H1 (cell line): Measurements from ENCODE around the gene TM4SF18.

Experiments
- CEBPB ChIP-seq: IDR thresholded peaks from 2 replicates; pipeline ENCODE4 v1.6.1; 2012; ENCODE audit warnings: low read depth, low read length
- EP300 ChIP-seq, 2 experiments: IDR thresholded peaks; 1 replicate in 1 of 2; 2 replicates in 1 of 2; pipeline ENCODE4 v1.6.1; 2011 to 2012; ENCODE audit warnings: low read depth in 2 of 2, low read length in 2 of 2, mild to moderate bottlenecking in 2 of 2, borderline replicate concordance in 1 of 2, inconsistent platforms in 1 of 2, moderate library complexity in 1 of 2
- EZH2 ChIP-seq: fragments of 200-600 bp; sonication (generic); IDR thresholded peaks from 2 replicates; pipeline ENCODE4 v1.7.1; 2012; ENCODE audit warnings: low read depth, mild to moderate bottlenecking, moderate library complexity, low read length, inconsistent platforms; ENCODE audit not compliant: severe bottlenecking
- KDM1A ChIP-seq: fragments of 200-600, 300-600 bp; sonication (generic); IDR thresholded peaks from 2 replicates; pipeline ENCODE4 v1.7.1; 2016; ENCODE audit warnings: mild to moderate bottlenecking, low read length, borderline replicate concordance
- KDM5A ChIP-seq: fragments of 200-600 bp; IDR thresholded peaks from 2 replicates; pipeline ENCODE4 v1.7.1; 2012; ENCODE audit warnings: mild to moderate bottlenecking, low read length, inconsistent platforms, mixed read lengths
- POLR2A ChIP-seq, 2 experiments: IDR thresholded peaks; 1 replicate in 1 of 2; 2 replicates in 1 of 2; pipeline ENCODE4 v1.6.1; 2011; ENCODE audit warnings: low read depth in 2 of 2, low read length in 2 of 2, mild to moderate bottlenecking in 2 of 2; ENCODE audit errors: control extremely low read depth in 1 of 2
- POU5F1 ChIP-seq: IDR thresholded peaks from 2 replicates; pipeline ENCODE4 v1.6.1; 2011; ENCODE audit warnings: low read depth, mild to moderate bottlenecking, low read length, moderate library complexity
- RFX5 ChIP-seq: IDR thresholded peaks from 2 replicates; pipeline ENCODE4 v1.6.1; 2011; ENCODE audit warnings: low read depth, low read length, improper control_type of control experiment, borderline replicate concordance
- SIRT6 ChIP-seq: IDR thresholded peaks from one replicate; pipeline ENCODE4 v1.7.1; 2012; ENCODE audit warnings: low read length, inconsistent platforms
- YY1 ChIP-seq: IDR thresholded peaks from 2 replicates; pipeline ENCODE4 v1.6.1; 2011; ENCODE audit warnings: low read depth, mild to moderate bottlenecking, low read length
- TF ChIP-seq, protein P1 (sequence below), 3 experiments: IDR thresholded peaks; 1 replicate in 2 of 3; 2 replicates in 1 of 3; pipeline versions ENCODE4 v1.5.1 to v1.6.1; 2011; ENCODE audit warnings: low read length in 3 of 3, mild to moderate bottlenecking in 3 of 3, inconsistent platforms in 2 of 3, low read depth in 1 of 3, moderate library complexity in 1 of 3; ENCODE audit not compliant: insufficient read depth in 1 of 3; ENCODE audit errors: control extremely low read depth in 1 of 3

DNA sequence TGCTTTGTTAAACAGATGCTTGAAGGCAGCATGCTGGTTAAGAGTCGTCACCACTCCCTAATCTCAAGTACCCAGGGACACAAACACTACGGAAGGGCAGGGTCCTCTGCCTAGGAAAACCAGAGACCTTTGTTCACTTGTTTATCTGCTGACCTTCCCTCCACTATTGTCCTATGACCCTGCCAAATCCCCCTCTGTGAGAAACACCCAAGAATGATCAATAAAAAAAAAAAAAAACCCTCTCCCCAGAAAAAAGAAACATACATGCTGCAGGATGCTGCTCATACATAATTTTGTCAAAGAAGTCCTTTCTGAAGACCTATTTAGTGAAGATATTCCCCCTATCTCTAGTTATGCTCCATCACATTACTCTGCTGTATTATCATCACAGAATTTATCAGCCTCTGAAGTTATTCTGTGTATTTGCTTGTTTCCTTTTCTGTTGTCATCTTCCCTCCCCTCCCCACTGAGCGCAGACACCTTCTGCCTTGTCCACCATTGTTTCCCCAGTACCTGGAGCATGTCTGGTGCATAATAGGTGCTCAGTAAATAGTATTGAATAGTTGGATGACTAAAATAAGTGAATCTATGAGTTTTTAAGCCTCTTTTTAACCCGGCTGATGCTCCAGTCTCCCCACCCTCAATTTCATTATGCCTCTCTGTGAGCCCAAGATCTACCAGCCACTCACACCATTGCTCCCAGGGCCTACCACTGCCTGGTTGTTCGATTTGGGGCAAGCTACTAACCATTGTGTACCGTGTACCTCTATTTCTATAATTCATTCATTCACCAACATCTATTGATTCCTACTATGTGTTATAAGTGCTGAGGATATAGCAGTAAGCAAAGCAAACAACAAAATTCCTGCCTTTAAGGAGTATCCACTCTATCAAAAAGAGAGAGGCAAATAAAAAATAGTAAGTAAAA is 48.0 kb upstream of the TM4SF18 start:
- TF ChIP-seq, protein P1, sequence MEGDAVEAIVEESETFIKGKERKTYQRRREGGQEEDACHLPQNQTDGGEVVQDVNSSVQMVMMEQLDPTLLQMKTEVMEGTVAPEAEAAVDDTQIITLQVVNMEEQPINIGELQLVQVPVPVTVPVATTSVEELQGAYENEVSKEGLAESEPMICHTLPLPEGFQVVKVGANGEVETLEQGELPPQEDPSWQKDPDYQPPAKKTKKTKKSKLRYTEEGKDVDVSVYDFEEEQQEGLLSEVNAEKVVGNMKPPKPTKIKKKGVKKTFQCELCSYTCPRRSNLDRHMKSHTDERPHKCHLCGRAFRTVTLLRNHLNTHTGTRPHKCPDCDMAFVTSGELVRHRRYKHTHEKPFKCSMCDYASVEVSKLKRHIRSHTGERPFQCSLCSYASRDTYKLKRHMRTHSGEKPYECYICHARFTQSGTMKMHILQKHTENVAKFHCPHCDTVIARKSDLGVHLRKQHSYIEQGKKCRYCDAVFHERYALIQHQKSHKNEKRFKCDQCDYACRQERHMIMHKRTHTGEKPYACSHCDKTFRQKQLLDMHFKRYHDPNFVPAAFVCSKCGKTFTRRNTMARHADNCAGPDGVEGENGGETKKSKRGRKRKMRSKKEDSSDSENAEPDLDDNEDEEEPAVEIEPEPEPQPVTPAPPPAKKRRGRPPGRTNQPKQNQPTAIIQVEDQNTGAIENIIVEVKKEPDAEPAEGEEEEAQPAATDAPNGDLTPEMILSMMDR (IDR thresholded peaks at IDR 0.05; ENCODE audit: control extremely low read depth in 1 of 3, insufficient read depth in 1 of 3, low read depth in 1 of 3, low read length in 3 of 3): no peak
- TF ChIP-seq POLR2A (IDR thresholded peaks at IDR 0.05; ENCODE audit: control extremely low read depth in 1 of 2, low read depth in 2 of 2, low read length in 2 of 2) (no peak), KDM1A (no peak), YY1 (no peak), RFX5 (no peak), POU5F1 (no peak), EP300 (IDR thresholded peaks at IDR 0.05; ENCODE audit: borderline replicate concordance in 1 of 2, low read depth in 2 of 2, low read length in 2 of 2) (no peak), SIRT6 (no peak), CEBPB (no peak), KDM5A (no peak), EZH2 (no peak)
